Measurements from ENCODE around the gene SPC24.

DNA sequence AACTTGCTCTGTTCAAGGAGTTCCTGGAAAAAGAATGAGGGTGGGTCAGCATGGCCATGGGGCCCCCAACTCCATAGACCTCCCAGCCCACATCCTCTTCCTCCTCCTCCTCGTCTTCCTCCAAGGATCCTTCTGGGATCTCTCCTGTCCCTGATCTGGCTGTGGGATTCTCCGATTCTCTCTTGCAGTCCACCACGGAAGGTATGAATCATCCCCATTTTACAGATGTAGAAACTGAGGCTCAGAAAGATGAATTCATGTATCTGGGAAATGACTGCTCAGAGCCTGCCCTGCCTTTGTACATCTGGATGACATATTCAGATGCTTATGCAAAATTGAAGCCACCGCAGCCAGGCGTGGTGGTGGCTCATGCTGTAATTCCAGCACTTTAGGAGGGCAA, 43.9 kb upstream of the SPC24 start:
- TF ChIP-seq CTCF (IDR thresholded peaks at IDR 0.05) (no peak), POLR2A (IDR thresholded peaks at IDR 0.05) (no peak), POLR2AphosphoS5 (IDR thresholded peaks at IDR 0.05) (no peak)
